HL-60 (cell line): ENCODE measurements around the gene FAM120AOS.

ENCODE experiments used
- CTCF ChIP-seq: IDR thresholded peaks from one replicate; pipeline ENCODE4 v1.5.1; 2011; ENCODE audit warnings: low read length, control low read depth, inconsistent platforms; ENCODE audit not compliant: insufficient read depth
- REST ChIP-seq: IDR thresholded peaks from 2 replicates; pipeline ENCODE4 v1.6.1; 2012; ENCODE audit warnings: low read depth; ENCODE audit not compliant: insufficient replicate concordance
- SPI1 ChIP-seq: IDR thresholded peaks from 2 replicates; pipeline ENCODE4 v1.6.1; 2012; ENCODE audit warnings: low read depth, mild to moderate bottlenecking, borderline replicate concordance

GRCh38 chr9:93480262-93480661 lies 26.9 kb upstream of the FAM120AOS start:
- TF ChIP-seq CTCF, result no peak
- no peak for TF ChIP-seq REST
- TF ChIP-seq SPI1, result no peak
